Posterior cingulate gyrus (tissue), 11 donors: ENCODE results near the gene STRBP.
A peak's percentile ranks its signal among the peaks of the same experiment; 100 is the strongest.
"Not testable (repeated sequence)": the region's sequence is repeated elsewhere in the genome, so short reads cannot be mapped to it uniquely, and the experiment has no call there.

Source experiments
- DNase-seq, 10 donors: peaks; one replicate each; pipeline versions ENCODE4 v3.0.0 to v3.0.0-alpha.2; 2020 to 2021; ENCODE audit warnings: mixed read lengths in 3 of 10
- intact Hi-C: fragments of 100-400 bp; cut with DNase I; formaldehyde crosslinking; loops from one replicate; pipeline ENCODE4 v1.15.1; 2023

The STRBP gene

GRCh38 chr9:123283455-123283854 lies 15.1 kb upstream of the STRBP start:
- intact Hi-C loops: no loop called here

DNA sequence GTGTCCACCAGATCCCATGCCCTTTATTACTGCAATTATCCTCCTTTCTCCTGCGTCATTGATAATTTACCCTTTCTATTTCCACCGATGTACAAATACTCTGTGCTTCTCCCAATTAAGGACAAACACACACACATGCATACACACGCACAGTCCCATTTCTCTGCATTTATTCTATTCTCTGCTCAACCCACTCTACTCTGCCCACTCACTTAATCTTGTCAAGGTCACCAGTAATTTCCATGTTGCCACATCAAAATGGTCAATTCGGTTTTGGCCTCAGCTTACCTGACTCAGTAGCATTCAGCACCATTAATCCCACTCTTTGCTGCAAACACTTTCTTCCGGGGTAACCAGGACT lies 14.6 kb upstream of the STRBP start:
- DNase-seq: no peak
- intact Hi-C loops: no loop called here

More at GRCh38 chr9:123283455-123283854, 15.1 kb upstream of the STRBP start:
- no peak for DNase-seq

DNA sequence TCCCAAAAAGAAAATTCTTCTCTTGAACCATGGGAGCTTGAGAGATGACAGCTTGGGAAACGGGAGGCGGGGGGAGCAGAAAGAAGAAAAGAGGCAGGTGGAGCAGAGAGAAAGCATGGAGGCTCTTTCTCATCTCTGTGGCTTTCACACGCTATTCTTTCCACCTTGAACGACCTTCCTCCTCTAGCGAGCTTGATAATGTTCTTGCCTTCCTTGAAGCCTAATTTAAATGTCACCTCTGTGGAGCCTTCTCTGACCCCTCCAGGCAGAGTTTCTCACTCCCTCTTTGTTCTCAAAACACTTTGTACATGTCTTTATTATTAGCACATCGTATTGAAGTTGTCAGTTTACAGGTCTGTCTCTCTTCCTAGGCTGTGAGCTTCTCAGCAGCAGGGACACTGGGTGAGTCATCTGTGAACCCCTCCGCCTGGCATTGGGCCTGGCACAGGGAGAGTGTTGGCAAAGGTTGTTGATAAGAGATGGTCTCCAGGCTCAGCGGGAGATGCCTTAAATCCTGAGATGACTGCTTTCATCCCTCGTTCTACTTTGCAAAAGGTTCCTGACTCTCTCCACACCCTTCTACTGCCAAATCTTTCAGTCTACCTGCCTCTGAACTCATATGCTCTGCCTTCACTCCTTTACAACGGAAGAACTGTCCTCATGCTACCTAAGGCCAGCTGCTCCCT lies 14.1 kb upstream of the STRBP start:
- DNase-seq: peak in 1 of 10 donors; percentile 51

GRCh38 chr9:123281659-123282350 lies 13.4 kb upstream of the STRBP start:
- intact Hi-C loops: no loop called here

More for the DNA sequence above, 14.1 kb upstream of the STRBP start:
- intact Hi-C loops: no loop called here

GRCh38 chr9:123278879-123279493 lies 10.6 kb upstream of the STRBP start:
- DNase-seq, intact Hi-C loops: not testable (repeated sequence)

More at GRCh38 chr9:123281659-123282350, 13.4 kb upstream of the STRBP start:
- no peak for DNase-seq

- intact Hi-C loops: no loop called here
- DNase-seq: no peak
Observed at GRCh38 chr9:123278361-123278760, 10.0 kb upstream of the STRBP start.

DNA sequence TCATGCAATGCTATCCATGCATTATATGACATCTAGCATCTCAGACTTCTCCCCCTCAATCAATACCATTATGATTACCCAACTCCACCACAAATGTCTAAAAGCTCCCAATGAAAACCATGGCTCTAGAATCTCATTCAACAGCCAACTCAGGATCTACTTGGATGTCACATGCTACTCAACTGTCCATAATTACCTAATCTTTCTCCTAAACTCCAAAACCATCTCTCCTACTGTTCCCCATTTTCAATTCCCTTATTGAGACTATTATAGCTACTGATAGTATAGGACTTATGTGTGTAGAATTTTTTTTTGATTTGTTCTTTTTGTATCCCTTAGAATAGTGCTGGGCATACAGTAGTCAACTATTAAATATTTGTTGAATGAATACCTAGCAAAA lies 8.2 kb upstream of the STRBP start:
- intact Hi-C loops: no loop called here

DNA sequence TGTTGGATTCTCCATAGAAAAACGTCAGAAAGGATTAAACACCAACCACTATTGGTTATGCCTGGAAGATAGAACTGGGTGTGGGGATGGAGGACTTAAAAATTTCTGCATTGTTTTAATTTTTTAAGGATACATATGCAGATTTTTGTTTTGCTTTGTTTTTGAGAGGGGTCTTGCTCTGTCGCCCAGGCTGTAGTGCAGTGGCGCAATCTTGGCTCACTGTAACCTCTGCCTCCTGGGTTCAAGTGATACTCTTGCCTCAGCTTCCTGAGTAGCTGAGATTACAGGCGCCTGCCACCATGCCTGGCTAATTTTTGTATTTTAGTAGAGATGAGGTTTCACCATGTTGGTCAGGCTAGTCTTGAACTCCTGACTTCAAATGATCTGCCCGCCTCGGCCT lies 2.7 kb upstream of the STRBP start:
- intact Hi-C loops, DNase-seq: not testable (repeated sequence)

More for the DNA sequence above, 8.2 kb upstream of the STRBP start:
- DNase-seq: no peak

DNA sequence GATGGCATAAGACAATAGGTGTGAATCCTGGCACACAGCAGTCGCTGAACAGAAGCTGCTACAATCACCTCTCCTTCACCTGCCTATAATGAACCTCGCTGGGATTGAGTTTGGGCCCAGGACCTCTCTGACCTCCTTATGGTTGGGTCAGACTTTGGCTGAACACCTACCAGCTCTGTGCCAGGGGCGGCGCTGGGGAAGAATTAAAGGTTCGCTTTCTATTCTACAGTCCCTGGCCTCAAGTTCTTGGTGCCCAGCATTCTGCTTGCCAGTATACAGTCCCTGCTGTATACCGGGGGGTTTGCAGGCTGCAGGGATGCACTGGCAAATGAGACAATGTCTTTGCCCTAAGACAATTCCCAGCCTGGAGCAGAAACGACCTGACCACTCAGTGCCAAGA lies 895 bp upstream of the STRBP start:
- intact Hi-C loops: no loop called here
- peak in 1 of 10 donors; percentile 6 for DNase-seq

- intact Hi-C loops: no loop called here
- DNase-seq: peak in 1 of 10 donors; percentile 14
Observed at GRCh38 chr9:123268199-123268464, 254 bp downstream of the STRBP start.

DNA sequence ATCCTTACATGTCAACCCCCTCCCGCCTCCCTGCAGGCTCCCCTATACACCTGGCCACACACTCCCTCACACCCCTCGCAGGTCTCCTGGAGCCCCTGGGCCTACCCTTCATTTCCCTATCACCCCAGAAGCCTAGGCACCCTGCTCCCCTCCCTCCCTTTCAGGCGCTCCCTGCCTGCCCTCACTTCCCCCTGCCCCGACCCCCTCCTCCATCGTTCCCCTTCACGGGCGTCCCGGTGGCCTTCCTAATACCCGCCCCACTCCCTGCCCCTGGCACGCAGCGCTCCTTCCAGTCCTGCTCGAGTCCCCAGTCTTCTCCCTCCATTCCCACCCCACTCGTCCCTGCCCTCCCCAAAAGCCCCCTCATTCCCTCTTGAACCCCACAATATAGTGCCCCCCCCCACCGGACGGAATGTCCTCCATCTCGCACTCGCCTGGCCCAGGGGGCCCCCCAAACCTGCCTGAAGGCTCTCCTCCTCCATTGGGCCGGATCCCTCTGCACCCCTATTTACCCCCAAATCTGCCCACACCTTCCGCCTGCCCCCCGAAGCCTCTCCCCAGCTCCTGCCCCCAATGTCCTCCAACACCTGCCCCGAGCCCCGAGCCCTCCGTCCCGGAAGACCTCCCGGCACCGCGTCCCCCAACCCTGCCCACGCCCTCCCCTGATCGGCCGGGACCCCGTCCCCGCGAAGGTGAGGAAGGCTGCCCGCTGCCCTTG lies 746 bp downstream of the STRBP start:
- peak in 4 of 10 donors; percentile 6 to 71 (median 9) for DNase-seq
- intact Hi-C loops: no loop called here

DNA sequence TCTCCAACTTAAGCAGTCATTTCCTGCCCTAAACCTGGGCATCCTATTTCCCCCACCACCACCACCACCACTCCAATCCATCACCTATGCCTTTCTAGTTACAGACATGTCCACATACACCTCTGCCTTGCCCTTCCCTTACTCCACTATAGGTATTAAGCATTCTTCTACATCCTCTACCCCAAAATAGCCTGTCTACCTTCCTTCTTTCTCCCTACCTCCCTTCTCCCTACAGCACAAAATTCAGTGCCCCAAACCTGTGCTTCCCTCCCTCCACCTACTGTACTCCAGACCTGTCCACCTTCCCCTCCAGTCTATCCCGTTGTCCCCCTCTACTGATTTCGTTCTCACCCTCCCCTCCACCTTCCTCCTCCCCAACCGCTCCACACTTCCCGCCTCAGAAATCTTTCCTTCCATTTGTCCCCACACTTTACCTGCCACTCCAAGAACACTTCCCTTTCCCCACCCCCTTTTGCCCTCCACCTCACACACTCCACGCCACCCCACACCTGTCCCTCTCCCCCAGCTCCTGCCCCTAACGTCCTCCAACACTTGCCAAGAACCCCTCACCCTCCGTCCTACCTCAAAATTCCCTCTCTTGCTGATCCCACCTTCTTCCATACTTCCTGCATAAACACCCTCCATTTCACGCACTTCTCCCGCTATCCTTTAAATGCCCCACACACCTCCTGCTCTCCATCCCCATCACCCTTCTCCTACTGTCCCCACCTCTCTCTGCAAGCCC lies 1.6 kb downstream of the STRBP start:
- intact Hi-C loops: no loop called here
- DNase-seq: no peak

DNA sequence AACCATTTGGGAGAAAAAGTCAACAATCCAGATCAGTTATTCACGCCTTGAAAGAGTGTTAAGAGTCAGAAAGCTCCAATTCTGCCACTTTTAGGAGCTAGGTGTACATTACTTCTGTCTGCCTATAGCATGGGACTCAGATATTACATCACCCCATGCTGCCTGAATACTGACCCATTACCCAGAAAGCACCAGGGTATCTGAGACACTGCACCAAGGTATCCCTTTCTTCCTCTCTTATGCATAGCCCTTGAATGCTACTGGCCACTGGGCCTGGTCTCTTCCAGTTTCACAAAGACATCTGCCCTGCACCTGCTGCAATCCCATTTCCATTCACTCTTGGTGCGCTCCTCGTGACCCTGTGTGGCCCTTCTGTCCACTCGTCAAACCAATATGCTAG lies 2.6 kb downstream of the STRBP start:
- intact Hi-C loops: no loop called here
- no peak for DNase-seq

GRCh38 chr9:123263227-123263626 lies 5.2 kb downstream of the STRBP start:
- DNase-seq: no peak
- intact Hi-C loops: no loop called here

DNA sequence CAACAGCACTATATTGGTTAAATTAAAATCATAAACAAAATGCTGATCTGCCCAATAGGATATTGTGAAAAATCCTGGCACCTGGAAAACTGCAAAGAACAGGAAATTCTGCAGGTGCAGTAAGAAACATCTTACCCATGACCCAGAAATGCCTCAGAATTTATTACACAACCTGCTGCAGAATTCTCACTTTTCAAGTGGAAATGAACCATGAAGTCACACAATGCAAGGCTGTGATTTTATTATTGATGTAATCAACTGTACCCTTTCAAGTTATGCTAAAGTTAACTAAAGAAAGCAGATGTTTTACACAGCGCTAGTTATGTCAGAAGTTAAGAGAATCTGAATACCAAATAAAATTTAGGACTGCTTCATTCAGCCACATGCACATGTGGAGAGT lies 6.0 kb downstream of the STRBP start:
- intact Hi-C loops: no loop called here
- DNase-seq: no peak

DNA sequence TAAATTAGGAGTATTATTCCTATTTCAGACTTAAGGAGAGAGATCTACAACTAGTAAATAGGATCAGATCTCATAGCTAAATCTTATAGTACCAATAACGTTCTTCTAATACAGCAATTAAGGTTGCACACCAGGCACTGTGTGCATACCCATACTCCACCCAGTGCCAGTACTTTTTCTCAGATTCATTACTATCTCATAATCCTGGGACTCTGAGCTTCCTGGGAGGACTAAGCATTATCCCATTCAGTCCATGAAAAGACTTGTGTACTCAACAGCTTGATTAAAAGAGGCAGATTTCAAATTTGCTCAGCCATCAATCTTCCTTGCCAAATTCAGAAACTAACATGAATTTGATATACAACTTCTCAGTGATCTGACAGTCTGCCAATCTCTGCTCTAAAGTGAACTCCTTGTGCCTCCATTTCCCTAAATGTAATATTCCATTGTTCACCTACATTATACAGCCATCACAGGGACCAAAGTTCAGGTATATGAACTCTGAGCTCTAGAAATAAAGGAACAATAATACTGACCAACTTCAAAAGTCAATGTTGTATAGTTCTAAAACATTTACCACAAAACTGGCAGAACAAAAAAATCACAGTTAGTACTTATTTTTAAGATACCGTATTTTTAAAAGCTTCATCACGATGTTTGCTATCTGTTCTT lies 7.2 kb downstream of the STRBP start:
- no peak for DNase-seq
- intact Hi-C loops: no loop called here

DNA sequence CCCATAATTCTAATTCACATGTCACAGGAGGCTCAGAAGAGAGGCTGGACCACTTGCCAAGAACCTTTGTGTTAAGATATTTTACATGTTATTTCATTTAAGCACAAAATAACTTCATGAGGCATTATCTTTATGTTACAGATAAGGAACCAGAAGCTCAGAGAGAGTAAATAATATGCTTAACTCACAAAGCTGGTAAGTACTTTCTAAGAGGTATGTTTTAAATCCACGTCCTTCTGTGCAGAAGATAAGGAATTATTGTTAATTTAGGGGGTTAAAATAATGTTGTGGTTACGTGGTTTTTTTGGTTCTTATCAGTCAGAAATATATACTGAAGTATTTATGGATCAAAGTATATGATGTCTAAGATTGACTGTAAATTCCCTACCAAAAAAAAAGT lies 8.0 kb downstream of the STRBP start:
- no peak for DNase-seq
- intact Hi-C loops: no loop called here

DNA sequence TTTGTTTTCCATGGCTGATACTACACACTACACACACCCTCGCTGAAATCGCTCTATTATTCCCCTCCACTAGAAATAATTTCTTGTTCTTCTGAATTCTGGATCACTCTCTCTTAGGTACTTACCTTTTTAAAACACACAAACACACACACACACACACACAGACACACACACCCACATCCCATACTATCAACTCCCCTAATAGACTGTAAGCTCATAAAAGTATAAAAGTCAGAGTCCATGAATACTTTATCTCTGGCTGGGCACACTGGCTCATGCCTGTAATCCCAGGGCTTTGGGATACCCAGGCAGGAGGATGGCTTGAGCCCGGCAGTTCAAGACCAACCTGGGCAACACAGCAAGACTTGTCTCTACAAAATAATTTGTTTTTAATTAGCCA lies 11.1 kb downstream of the STRBP start:
- DNase-seq: no peak
- intact Hi-C loops: no loop called here

GRCh38 chr9:123255718-123256117 lies 12.7 kb downstream of the STRBP start:
- intact Hi-C loops: no loop called here
- no peak for DNase-seq

GRCh38 chr9:123253204-123253603 lies 15.2 kb downstream of the STRBP start:
- intact Hi-C loops: no loop called here
- DNase-seq: no peak
